ENCODE results near the gene CD53.

The CD53 gene

DNA sequence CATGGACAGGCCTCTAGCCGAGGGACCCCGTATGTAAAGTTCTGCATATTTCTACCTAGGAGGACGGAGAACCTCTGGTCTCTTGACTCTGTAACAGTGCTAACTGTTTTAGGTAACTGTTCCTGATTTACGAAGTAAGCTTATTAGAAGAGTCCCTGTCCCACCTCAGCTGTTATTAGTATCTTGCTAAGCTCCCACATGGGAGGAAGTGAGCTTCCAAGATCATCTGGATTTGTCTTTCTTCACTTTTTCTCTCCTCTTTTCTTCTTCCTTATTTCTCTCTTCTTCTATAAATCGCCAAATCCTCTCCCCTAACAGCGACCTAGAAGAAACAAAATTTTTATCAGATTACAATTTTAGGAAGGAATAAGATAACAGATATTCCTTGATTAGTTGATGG lies 4.4 kb downstream of the CD53 start:
- H3K4me3 ChIP-seq (replicated peaks in 1 of 2; ENCODE audit: low read depth in 2 of 2, low read length in 2 of 2) = no peak overlapping the region
- no peak for DNase-seq (ENCODE audit: low read depth in 2 of 2)

DNA sequence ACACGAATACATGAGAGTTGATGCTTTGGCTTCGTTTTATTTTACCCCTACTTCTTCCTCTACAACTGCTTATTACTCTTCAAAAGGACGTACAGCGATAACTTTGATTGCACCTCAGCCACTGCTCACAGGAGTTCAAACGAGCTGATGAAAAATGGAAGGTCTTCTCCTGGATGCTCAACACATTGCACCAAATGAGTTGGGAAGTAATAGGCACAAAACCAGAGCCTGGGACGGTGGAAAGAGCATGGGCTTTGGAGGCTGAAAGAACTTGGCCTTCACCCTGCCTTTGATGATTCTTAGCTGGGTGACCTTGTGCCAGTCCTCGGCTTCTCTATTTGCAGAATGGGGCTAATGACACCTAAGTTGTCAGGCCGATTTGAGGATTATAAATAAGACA lies 4.8 kb downstream of the CD53 start:
- no peak for DNase-seq (ENCODE audit: low read depth in 2 of 2)
- TF ChIP-seq, protein P1, sequence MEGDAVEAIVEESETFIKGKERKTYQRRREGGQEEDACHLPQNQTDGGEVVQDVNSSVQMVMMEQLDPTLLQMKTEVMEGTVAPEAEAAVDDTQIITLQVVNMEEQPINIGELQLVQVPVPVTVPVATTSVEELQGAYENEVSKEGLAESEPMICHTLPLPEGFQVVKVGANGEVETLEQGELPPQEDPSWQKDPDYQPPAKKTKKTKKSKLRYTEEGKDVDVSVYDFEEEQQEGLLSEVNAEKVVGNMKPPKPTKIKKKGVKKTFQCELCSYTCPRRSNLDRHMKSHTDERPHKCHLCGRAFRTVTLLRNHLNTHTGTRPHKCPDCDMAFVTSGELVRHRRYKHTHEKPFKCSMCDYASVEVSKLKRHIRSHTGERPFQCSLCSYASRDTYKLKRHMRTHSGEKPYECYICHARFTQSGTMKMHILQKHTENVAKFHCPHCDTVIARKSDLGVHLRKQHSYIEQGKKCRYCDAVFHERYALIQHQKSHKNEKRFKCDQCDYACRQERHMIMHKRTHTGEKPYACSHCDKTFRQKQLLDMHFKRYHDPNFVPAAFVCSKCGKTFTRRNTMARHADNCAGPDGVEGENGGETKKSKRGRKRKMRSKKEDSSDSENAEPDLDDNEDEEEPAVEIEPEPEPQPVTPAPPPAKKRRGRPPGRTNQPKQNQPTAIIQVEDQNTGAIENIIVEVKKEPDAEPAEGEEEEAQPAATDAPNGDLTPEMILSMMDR (IDR thresholded peaks at IDR 0.05; ENCODE audit: low read depth, low read length) = no peak
- H3K4me3 ChIP-seq (replicated peaks in 1 of 2; ENCODE audit: low read depth in 2 of 2, low read length in 2 of 2) = no peak overlapping the region

More for the DNA sequence above, 4.4 kb downstream of the CD53 start:
- TF ChIP-seq, protein P1 (IDR thresholded peaks at IDR 0.05; ENCODE audit: low read depth, low read length) = no peak

DNA sequence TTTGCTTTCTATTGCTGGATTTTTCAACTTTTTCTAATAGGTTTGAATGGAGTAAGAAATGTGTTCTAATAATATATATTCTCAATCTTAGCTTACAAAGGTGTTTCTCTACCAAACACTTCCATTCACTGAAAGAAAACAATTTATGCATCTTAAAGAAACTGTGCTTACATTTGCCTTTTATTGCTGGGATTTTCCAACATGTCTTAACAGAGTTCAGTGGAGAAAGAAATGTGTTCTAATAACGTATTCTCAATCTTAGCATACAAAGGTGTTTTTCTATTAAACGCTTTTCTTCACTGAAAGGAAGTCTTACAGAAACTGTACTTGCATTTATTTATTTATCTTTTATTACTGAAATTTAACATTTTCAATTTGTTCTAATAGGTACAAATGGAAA lies 5.6 kb downstream of the CD53 start:
- TF ChIP-seq, protein P1 (IDR thresholded peaks at IDR 0.05; ENCODE audit: low read depth, low read length) = no peak

DNA sequence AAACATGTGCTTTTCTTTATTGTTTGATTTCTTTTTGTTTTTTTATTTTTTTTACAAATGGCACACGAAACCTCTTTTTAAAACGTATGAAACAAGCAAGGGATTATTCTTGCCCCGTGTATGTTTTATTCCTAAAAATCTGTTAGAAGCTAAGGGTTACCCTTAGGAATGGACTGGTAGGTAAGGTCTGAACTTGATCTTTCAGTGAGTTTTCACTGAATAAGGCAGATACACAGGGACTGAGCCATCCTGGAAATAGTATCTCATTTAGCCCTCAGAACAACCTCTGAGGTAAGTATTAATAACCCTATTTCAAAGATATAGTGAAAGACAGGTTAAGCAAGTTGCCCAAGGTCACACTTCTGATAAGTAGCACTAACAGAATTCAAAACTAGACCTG lies 6.0 kb downstream of the CD53 start:
- TF ChIP-seq, protein P1 (IDR thresholded peaks at IDR 0.05; ENCODE audit: low read depth, low read length) = no peak
- DNase-seq (ENCODE audit: low read depth in 2 of 2) = no peak
- no peak overlapping the region for H3K4me3 ChIP-seq (replicated peaks in 1 of 2; ENCODE audit: low read depth in 2 of 2, low read length in 2 of 2)

More for the DNA sequence above, 5.6 kb downstream of the CD53 start:
- H3K4me3 ChIP-seq (replicated peaks in 1 of 2; ENCODE audit: low read depth in 2 of 2, low read length in 2 of 2) = no peak overlapping the region
- DNase-seq (ENCODE audit: low read depth in 2 of 2) = no peak

DNA sequence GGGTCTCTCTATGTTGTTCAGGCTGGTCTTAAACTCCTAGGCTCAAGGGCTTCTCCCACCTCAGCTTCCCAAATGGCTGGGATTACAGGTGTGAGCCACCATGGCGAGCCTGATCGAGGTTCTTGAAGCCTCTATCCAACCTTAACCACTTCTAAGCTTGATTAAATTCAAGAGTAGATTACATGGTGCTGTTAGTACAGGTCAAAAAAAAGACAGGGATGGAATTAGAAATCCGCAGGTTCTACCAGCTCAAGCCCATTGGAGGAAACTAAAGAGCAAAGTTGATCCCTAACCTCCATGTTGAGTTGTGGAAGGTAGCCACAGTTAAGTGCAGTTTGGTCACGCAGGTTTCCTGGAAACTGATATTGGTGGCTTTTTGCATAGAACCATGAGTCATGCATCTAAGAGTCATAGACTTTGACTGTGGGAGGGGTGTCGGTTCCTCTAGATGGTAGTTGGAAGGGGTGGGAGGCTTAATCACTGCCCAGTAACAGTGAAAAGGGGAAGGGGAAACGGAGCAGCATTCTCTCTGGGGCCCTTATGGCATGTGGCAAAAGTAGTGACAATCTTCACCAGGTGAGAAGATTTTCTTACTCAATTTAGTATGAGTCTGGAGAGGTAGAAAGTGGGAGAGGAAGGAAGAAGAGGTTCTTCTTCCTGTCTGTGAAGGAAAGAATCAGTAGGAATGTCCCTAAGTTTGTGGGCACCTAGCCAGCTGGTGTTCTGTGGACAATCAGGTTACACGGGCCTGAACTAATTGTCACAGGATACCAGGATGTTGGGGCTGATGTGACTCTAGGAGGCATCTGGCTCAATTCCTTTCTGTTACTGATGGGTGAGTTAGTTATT lies 7.0 kb downstream of the CD53 start:
- no peak for DNase-seq (ENCODE audit: low read depth in 2 of 2)
- no peak overlapping the region for H3K4me3 ChIP-seq (replicated peaks in 1 of 2; ENCODE audit: low read depth in 2 of 2, low read length in 2 of 2)
- TF ChIP-seq, protein P1 (IDR thresholded peaks at IDR 0.05; ENCODE audit: low read depth, low read length) = no peak

DNA sequence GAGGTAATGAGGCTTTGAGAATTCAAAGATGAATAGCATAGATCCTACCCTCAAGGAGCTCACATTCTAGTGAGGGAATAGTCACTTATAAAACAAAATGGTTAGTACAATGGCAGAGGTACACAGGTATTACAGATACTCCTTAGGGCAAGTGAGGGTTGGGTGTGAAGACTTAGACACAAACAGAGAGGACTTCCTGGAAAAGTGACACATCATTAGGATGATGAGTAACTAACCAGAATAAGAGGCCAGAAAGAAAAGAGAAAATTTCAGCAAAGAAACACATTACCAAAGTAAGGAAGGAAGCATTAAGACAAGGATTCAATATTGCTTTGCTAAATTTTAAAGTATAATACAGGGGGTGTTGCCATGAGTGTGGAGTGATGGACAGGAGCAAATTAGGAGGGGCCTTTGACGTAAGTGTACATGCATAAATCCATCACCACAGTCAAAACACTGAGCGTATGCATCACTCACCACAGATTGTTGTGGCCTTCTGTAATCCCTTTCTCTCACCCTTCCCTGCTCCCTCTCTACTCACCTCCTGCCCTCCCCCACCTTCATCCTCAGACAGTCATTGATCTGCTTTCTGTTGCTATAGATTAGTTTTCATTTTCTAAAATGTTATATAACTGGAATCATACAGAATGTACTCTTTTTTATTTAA lies 7.9 kb downstream of the CD53 start:
- DNase-seq (ENCODE audit: low read depth in 2 of 2) = no peak
- TF ChIP-seq, protein P1 (IDR thresholded peaks at IDR 0.05; ENCODE audit: low read depth, low read length) = no peak
- no peak overlapping the region for H3K4me3 ChIP-seq (replicated peaks in 1 of 2; ENCODE audit: low read depth in 2 of 2, low read length in 2 of 2)
